ENCODE measurements around the gene TEX22.

TEX22 gene

GRCh38 chr14:105450864-105451720 lies 52.8 kb downstream of the TEX22 start:
- no peak for TF ChIP-seq CSDC2 (CRISPR knock-in tag; IDR thresholded peaks at IDR 0.05)
- TF ChIP-seq CREB5 (CRISPR knock-in tag; IDR thresholded peaks at IDR 0.05; ENCODE audit: low read depth) = no peak
- no peak for TF ChIP-seq ESRRG (CRISPR knock-in tag; IDR thresholded peaks at IDR 0.05)
- TF ChIP-seq BACH2 (CRISPR knock-in tag; IDR thresholded peaks at IDR 0.05; ENCODE audit: borderline replicate concordance) = no peak
- no peak for TF ChIP-seq ZFP30 (CRISPR knock-in tag; IDR thresholded peaks at IDR 0.05)
- no peak for TF ChIP-seq ARNTL (CRISPR knock-in tag; IDR thresholded peaks at IDR 0.05; ENCODE audit: borderline replicate concordance, low read depth)
- TF ChIP-seq RARB (CRISPR knock-in tag; IDR thresholded peaks at IDR 0.05) = no peak
- no peak for TF ChIP-seq PPARA (CRISPR knock-in tag; IDR thresholded peaks at IDR 0.05; ENCODE audit: borderline replicate concordance)
- TF ChIP-seq ZFP3 (CRISPR knock-in tag; IDR thresholded peaks at IDR 0.05) = no peak
- TF ChIP-seq ZC3H10 (CRISPR knock-in tag; IDR thresholded peaks at IDR 0.05) = no peak
- no peak for TF ChIP-seq OSR1 (CRISPR knock-in tag; IDR thresholded peaks at IDR 0.05)
- no peak for TF ChIP-seq TCF4 (CRISPR knock-in tag; IDR thresholded peaks at IDR 0.05; ENCODE audit: borderline replicate concordance)
- TF ChIP-seq ZNF565 (CRISPR knock-in tag; conservative IDR thresholded peaks at IDR 0.05; ENCODE audit: low read depth) = no peak
- TF ChIP-seq TOX (CRISPR knock-in tag; IDR thresholded peaks at IDR 0.05; ENCODE audit: borderline replicate concordance) = no peak
- TF ChIP-seq SNAI2 (CRISPR knock-in tag; IDR thresholded peaks at IDR 0.05) = no peak
- TF ChIP-seq ZNF70 (CRISPR knock-in tag; IDR thresholded peaks at IDR 0.05) = no peak
- no peak for TF ChIP-seq POU6F1 (CRISPR knock-in tag; IDR thresholded peaks at IDR 0.05; ENCODE audit: borderline replicate concordance, low read depth)
- TF ChIP-seq ISL1 (CRISPR knock-in tag; IDR thresholded peaks at IDR 0.05) = no peak

GRCh38 chr14:105452963-105453362 lies 54.6 kb downstream of the TEX22 start:
- TF ChIP-seq ZFP3 (CRISPR knock-in tag; IDR thresholded peaks at IDR 0.05) (no peak), PPARA (CRISPR knock-in tag; IDR thresholded peaks at IDR 0.05; ENCODE audit: borderline replicate concordance) (no peak), ZNF8 (CRISPR knock-in tag; IDR thresholded peaks at IDR 0.05) (no peak), ESRRG (CRISPR knock-in tag; IDR thresholded peaks at IDR 0.05) (no peak), GLIS3 (CRISPR knock-in tag; IDR thresholded peaks at IDR 0.05) (no peak), RARB (CRISPR knock-in tag; IDR thresholded peaks at IDR 0.05) (no peak), OSR1 (CRISPR knock-in tag; IDR thresholded peaks at IDR 0.05) (no peak), ZC3H10 (CRISPR knock-in tag; IDR thresholded peaks at IDR 0.05) (no peak)
- TF ChIP-seq, protein P1, sequence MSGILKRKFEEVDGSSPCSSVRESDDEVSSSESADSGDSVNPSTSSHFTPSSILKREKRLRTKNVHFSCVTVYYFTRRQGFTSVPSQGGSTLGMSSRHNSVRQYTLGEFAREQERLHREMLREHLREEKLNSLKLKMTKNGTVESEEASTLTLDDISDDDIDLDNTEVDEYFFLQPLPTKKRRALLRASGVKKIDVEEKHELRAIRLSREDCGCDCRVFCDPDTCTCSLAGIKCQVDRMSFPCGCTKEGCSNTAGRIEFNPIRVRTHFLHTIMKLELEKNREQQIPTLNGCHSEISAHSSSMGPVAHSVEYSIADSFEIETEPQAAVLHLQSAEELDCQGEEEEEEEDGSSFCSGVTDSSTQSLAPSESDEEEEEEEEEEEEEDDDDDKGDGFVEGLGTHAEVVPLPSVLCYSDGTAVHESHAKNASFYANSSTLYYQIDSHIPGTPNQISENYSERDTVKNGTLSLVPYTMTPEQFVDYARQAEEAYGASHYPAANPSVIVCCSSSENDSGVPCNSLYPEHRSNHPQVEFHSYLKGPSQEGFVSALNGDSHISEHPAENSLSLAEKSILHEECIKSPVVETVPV (CRISPR knock-in tag; IDR thresholded peaks at IDR 0.05) = no peak
- ATAC-seq = no peak

More at GRCh38 chr14:105450864-105451720, 52.8 kb downstream of the TEX22 start:
- no peak for ATAC-seq

DNA sequence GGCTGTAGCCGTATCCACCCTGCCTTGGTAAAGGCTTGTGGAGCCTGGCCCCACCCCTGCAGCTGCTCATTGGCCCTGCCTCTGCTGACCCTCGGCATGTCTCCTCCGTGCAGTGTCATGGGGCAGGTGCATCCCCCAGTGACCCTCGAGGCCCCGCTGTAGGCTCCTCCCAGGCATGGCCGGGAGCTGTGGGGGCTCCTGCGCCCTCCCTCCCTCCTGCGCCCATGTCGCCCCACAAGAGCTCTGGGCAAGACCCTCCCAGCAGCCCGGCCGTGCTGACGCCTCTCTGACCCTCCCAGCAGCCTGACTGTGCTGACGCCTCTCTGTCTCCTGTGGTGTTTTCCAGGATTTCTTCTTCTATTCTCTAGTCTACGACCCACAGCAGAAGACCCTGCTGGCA lies 55.5 kb downstream of the TEX22 start:
- no peak for TF ChIP-seq ZNF8 (CRISPR knock-in tag; IDR thresholded peaks at IDR 0.05)
- no peak for TF ChIP-seq ZFP30 (CRISPR knock-in tag; IDR thresholded peaks at IDR 0.05)
- TF ChIP-seq ZFP3 (CRISPR knock-in tag; IDR thresholded peaks at IDR 0.05) = no peak
- TF ChIP-seq PPARA (CRISPR knock-in tag; IDR thresholded peaks at IDR 0.05; ENCODE audit: borderline replicate concordance) = no peak
- TF ChIP-seq GLIS3 (CRISPR knock-in tag; IDR thresholded peaks at IDR 0.05) = no peak
- no peak for TF ChIP-seq ZNF565 (CRISPR knock-in tag; conservative IDR thresholded peaks at IDR 0.05; ENCODE audit: low read depth)
- TF ChIP-seq, protein P1 (CRISPR knock-in tag; IDR thresholded peaks at IDR 0.05) = no peak
- no peak for TF ChIP-seq POU6F1 (CRISPR knock-in tag; IDR thresholded peaks at IDR 0.05; ENCODE audit: borderline replicate concordance, low read depth)
- no peak for TF ChIP-seq PATZ1 (CRISPR knock-in tag; IDR thresholded peaks at IDR 0.05; ENCODE audit: borderline replicate concordance)
- TF ChIP-seq RARB (CRISPR knock-in tag; IDR thresholded peaks at IDR 0.05) = no peak
- no peak for TF ChIP-seq SNAI2 (CRISPR knock-in tag; IDR thresholded peaks at IDR 0.05)
- TF ChIP-seq ARNTL (CRISPR knock-in tag; IDR thresholded peaks at IDR 0.05; ENCODE audit: borderline replicate concordance, low read depth) = no peak
- ATAC-seq = no peak
